HepG2 (cell line): ENCODE results near the gene KRT33A. TPM values are rescaled to one million over a fixed set of nuclear protein-coding genes. Genes with fewer than 3 reads are reported as not detected.

Experiments used
- ATF7 ChIP-seq, 2 experiments: fragments of 450-650 bp in 1 of 2; sonication (generic) in 1 of 2; formaldehyde crosslinking in 1 of 2; IDR thresholded peaks; 2 replicates each; pipeline versions ENCODE4 v1.4.0 to v1.6.1; 2016 to 2020; ENCODE audit warnings: antibody characterized with exemption in 1 of 2, mild to moderate bottlenecking in 1 of 2, missing genetic modification reagents in 1 of 2
- EEA1 ChIP-seq: sonication (generic); formaldehyde crosslinking; IDR thresholded peaks from 2 replicates; pipeline ENCODE4 v1.5.1; 2020; ENCODE audit warnings: mild to moderate bottlenecking, missing genetic modification reagents, borderline replicate concordance
- GTF2F1 ChIP-seq: fragments of 150-350 bp; IDR thresholded peaks from 2 replicates; pipeline ENCODE4 v1.6.1; 2014; ENCODE audit warnings: low read length
- HDAC6 ChIP-seq: fragments of 200-600 bp; sonication (generic); IDR thresholded peaks from 2 replicates; pipeline ENCODE4 v1.7.0; 2017; ENCODE audit warnings: mild to moderate bottlenecking, antibody characterized with exemption, low read length, low read depth
- ISL2 ChIP-seq: sonication (generic); formaldehyde crosslinking; IDR thresholded peaks from 2 replicates; pipeline ENCODE4 v1.5.0; 2020; ENCODE audit warnings: missing genetic modification reagents
- ZBTB2 ChIP-seq: sonication (generic); formaldehyde crosslinking; IDR thresholded peaks from 2 replicates; pipeline ENCODE4 v1.8.0; 2022; ENCODE audit warnings: low read depth, missing genetic modification reagents
- ZKSCAN1 ChIP-seq: fragments of 150-350 bp; IDR thresholded peaks from 2 replicates; pipeline ENCODE4 v1.6.1; 2014; ENCODE audit warnings: low read length
- ZNF260 ChIP-seq: sonication (generic); formaldehyde crosslinking; IDR thresholded peaks from 2 replicates; pipeline ENCODE4 v1.4.0; 2020; ENCODE audit warnings: missing genetic modification reagents, low read depth, mild to moderate bottlenecking, borderline replicate concordance
- ZNF510 ChIP-seq: sonication (generic); formaldehyde crosslinking; IDR thresholded peaks from 2 replicates; pipeline ENCODE4 v1.4.0; 2020; ENCODE audit warnings: low read depth, mild to moderate bottlenecking, missing genetic modification reagents
- ZSCAN12 ChIP-seq: sonication (generic); formaldehyde crosslinking; IDR thresholded peaks from 2 replicates; pipeline ENCODE4 v1.9.0; 2021; ENCODE audit warnings: mild to moderate bottlenecking, missing genetic modification reagents
- polyA plus RNA-seq, 8 experiments: library from polyadenylated mRNA; depleted of rRNA in 3 of 8; stranded (reverse) in 7 of 8; unstranded in 1 of 8; fragments of >200 nt; fragmentation: Illumina TruSeq in 4 of 8; extraction: Trizol in 4 of 8; gene quantifications; 2 replicates each; pipeline versions ENCODE4 v1.2.1 to v1.2.3, GENCODE V29; 2011 to 2016; ENCODE audit warnings: low read depth in 4 of 8, missing spikeins in 1 of 8, mixed read lengths in 1 of 8; ENCODE audit not compliant: insufficient read depth in 1 of 8
- total RNA-seq, 5 experiments: library from RNA; depleted of rRNA; stranded (reverse); fragments of >200 nt; fragmentation: Illumina TruSeq; extraction: Trizol; gene quantifications; 2 replicates each; pipeline ENCODE4 v1.2.3, GENCODE V29; 2016; ENCODE audit warnings: low read depth in 1 of 5
- TF ChIP-seq, protein P1 (sequence below): IDR thresholded peaks from 2 replicates; pipeline ENCODE4 v1.6.1; 2012; ENCODE audit warnings: inconsistent platforms
- TF ChIP-seq, protein P2 (sequence below): IDR thresholded peaks from 2 replicates; pipeline ENCODE4 v1.6.1; 2016; ENCODE audit warnings: missing compliant biosample characterization, missing genetic modification reagents, borderline replicate concordance
- TF ChIP-seq, protein P3 (sequence below), 2 experiments: sonication (generic) in 1 of 2; formaldehyde crosslinking in 1 of 2; IDR thresholded peaks; 2 replicates each; pipeline versions ENCODE4 v1.4.0 to v1.6.1; 2018 to 2020; ENCODE audit warnings: missing genetic modification reagents in 2 of 2, borderline replicate concordance in 1 of 2, low read depth in 1 of 2, mild to moderate bottlenecking in 1 of 2, missing biosample characterization in 1 of 2

The KRT33A gene
- total and polyA plus RNA-seq, 2 of the 13 experiments (the other 11 are each of a cell fraction or from before 2014, with no cell fraction given) = not detected

- no peak for TF ChIP-seq ZSCAN12 (CRISPR knock-in tag)
- no peak for TF ChIP-seq ATF7 (IDR thresholded peaks at IDR 0.05)
- TF ChIP-seq ATF7 (CRISPR knock-in tag; IDR thresholded peaks at IDR 0.05) = no peak
- TF ChIP-seq GTF2F1 = no peak
- TF ChIP-seq EEA1 = no peak
- TF ChIP-seq ISL2 (CRISPR knock-in tag) = no peak
- no peak for TF ChIP-seq ZKSCAN1
- TF ChIP-seq, protein P1, sequence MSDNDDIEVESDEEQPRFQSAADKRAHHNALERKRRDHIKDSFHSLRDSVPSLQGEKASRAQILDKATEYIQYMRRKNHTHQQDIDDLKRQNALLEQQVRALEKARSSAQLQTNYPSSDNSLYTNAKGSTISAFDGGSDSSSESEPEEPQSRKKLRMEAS = peak; percentile 26; the same call in 1 of the 2 replicates
- TF ChIP-seq, protein P2, sequence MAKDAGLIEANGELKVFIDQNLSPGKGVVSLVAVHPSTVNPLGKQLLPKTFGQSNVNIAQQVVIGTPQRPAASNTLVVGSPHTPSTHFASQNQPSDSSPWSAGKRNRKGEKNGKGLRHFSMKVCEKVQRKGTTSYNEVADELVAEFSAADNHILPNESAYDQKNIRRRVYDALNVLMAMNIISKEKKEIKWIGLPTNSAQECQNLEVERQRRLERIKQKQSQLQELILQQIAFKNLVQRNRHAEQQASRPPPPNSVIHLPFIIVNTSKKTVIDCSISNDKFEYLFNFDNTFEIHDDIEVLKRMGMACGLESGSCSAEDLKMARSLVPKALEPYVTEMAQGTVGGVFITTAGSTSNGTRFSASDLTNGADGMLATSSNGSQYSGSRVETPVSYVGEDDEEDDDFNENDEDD (CRISPR knock-in tag) = no peak
- TF ChIP-seq, protein P3, sequence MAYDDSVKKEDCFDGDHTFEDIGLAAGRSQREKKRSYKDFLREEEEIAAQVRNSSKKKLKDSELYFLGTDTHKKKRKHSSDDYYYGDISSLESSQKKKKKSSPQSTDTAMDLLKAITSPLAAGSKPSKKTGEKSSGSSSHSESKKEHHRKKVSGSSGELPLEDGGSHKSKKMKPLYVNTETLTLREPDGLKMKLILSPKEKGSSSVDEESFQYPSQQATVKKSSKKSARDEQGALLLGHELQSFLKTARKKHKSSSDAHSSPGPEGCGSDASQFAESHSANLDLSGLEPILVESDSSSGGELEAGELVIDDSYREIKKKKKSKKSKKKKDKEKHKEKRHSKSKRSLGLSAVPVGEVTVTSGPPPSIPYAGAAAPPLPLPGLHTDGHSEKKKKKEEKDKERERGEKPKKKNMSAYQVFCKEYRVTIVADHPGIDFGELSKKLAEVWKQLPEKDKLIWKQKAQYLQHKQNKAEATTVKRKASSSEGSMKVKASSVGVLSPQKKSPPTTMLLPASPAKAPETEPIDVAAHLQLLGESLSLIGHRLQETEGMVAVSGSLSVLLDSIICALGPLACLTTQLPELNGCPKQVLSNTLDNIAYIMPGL (CRISPR knock-in tag; IDR thresholded peaks at IDR 0.05; ENCODE audit: borderline replicate concordance in 1 of 2, low read depth in 1 of 2) = 0 out of 4 replicates have a peak, but pooled peaks have one; percentile 20 to 40
- TF ChIP-seq HDAC6 = no peak
- TF ChIP-seq ZNF510 (CRISPR knock-in tag) = no peak
- no peak for TF ChIP-seq ZBTB2 (CRISPR knock-in tag)
- TF ChIP-seq ZNF260 (CRISPR knock-in tag) = no peak
Measured at GRCh38 chr17:41329279-41329948, 21.2 kb downstream of the KRT33A start (continued).
